SU-DHL-6 (cell line): ENCODE data around the gene SCO2.

Source experiments
- H2AFZ ChIP-seq: fragments of 200-600 bp; sonication (generic); 2 replicates; pipeline ENCODE4 v1.6.1; 2014; ENCODE audit warnings: low read depth, mild to moderate bottlenecking, moderate library complexity, mixed read lengths, antibody characterized with exemption, low read length; ENCODE audit not compliant: severe bottlenecking
- H3F3A ChIP-seq: fragments of 200-600 bp; shearing (Covaris generic); 2 replicates; pipeline ENCODE4 v1.6.0; 2016; ENCODE audit warnings: antibody characterized with exemption, mild to moderate bottlenecking; ENCODE audit not compliant: insufficient read depth
- H3K27ac ChIP-seq: fragments of 200-600 bp; sonication (generic); 2 replicates; pipeline ENCODE4 v1.5.1; 2016; ENCODE audit warnings: low read depth, mild to moderate bottlenecking, low read length, moderate library complexity, mixed read lengths
- H3K27me3 ChIP-seq: fragments of 200-600 bp; sonication (generic), shearing (Covaris generic); 2 replicates; pipeline ENCODE4 v1.6.0; 2014; ENCODE audit warnings: mild to moderate bottlenecking, low read length
- H3K36me3 ChIP-seq: fragments of 200-600 bp; sonication (generic); 2 replicates; pipeline ENCODE4 v1.6.1; 2014; ENCODE audit warnings: mild to moderate bottlenecking, low read length, mixed read lengths
- H3K4me2 ChIP-seq: fragments of 300-600, 200-600 bp; shearing (Covaris generic), sonication (generic); 2 replicates; pipeline ENCODE4 v1.6.0; 2014; ENCODE audit warnings: low read length, low read depth, mild to moderate bottlenecking; ENCODE audit not compliant: poor library complexity, severe bottlenecking
- H3K4me3 ChIP-seq: fragments of 200-600 bp; sonication (generic); 2 replicates; pipeline ENCODE4 v1.5.1; 2014; ENCODE audit warnings: antibody characterized with exemption, low read length, mild to moderate bottlenecking, mixed read lengths; ENCODE audit not compliant: insufficient read depth, poor library complexity, severe bottlenecking
- H3K79me2 ChIP-seq: fragments of 200-600 bp; sonication (generic); 2 replicates; pipeline ENCODE4 v1.6.1; 2014; ENCODE audit warnings: mild to moderate bottlenecking, low read length, moderate library complexity; ENCODE audit not compliant: insufficient read depth
- H3K9ac ChIP-seq: fragments of 200-600 bp; sonication (generic); 2 replicates; pipeline ENCODE4 v1.7.0; 2014; ENCODE audit warnings: mild to moderate bottlenecking, low read length
- H3K9me2 ChIP-seq: fragments of 200-600 bp; sonication (generic); replicated peaks from 2 replicates; pipeline ENCODE4 v1.6.1; 2014; ENCODE audit warnings: low read length; ENCODE audit not compliant: insufficient read depth
- H3K9me3 ChIP-seq: fragments of 200-600 bp; sonication (generic); 2 replicates; pipeline ENCODE4 v1.6.1; 2014; ENCODE audit warnings: low read length, mixed read lengths; ENCODE audit not compliant: insufficient read depth
- H4K20me1 ChIP-seq: fragments of 200-600 bp; sonication (generic); 2 replicates; pipeline ENCODE4 v1.6.1; 2014; ENCODE audit warnings: low read depth, mild to moderate bottlenecking, antibody characterized with exemption, low read length, moderate library complexity, mixed read lengths
- EZH2phosphoT487 ChIP-seq: fragments of 200-600 bp; sonication (generic), shearing (Covaris generic); conservative IDR thresholded peaks from 2 replicates; pipeline ENCODE4 v1.6.1; 2018; ENCODE audit warnings: mild to moderate bottlenecking, antibody characterized with exemption, low read length, moderate library complexity, mixed read lengths
- TF ChIP-seq, protein P1 (sequence below): fragments of 200-600 bp; sonication (generic); IDR thresholded peaks from one replicate; pipeline ENCODE4 v1.5.1; 2017; ENCODE audit warnings: antibody characterized with exemption, mild to moderate bottlenecking, low read length, moderate library complexity; ENCODE audit not compliant: insufficient read depth, poor library complexity, severe bottlenecking

The SCO2 gene

DNA sequence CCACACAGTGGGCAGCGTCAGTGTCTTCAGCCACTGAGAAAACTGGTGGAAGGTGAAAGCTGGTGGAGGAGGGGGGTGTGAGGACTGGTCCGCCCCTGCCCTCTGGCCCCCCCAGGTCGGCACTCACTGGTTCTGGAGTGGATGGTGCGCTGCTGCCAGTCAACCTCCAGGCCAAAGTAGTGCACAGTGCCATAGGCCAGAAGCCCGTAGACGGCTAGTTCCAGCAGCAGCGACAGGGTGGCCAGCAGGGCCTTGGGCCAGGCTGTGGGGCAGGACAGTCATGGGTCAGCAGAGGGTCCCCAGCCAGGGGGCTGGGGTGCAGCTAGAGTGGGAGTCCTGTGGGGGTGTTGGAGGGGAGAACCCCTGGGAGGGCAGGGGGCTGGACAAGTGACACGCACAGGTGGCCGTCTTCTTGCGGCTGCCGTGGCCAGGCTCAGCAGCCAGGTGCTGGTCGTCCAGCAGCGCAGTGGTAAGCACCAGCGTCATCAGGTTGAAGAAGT lies 20.1 kb downstream of the SCO2 start:
- H3K4me2 ChIP-seq: no peak overlapping the region
- peaks cover 26% of the 10 kb centered on the region for H3K79me2 ChIP-seq
- no peak overlapping the region for H3K27ac ChIP-seq
- H3F3A ChIP-seq: peaks cover 9% of the 10 kb centered on the region
- no peak overlapping the region for H3K4me3 ChIP-seq
- H2AFZ ChIP-seq: no peak overlapping the region
- no peaks in the 10 kb centered on the region for H4K20me1 ChIP-seq
- H3K9me3 ChIP-seq: no peaks in the 10 kb centered on the region
- no peak overlapping the region for H3K9ac ChIP-seq
- H3K9me2 ChIP-seq: no peaks in the 10 kb centered on the region
- no peaks in the 10 kb centered on the region for H3K27me3 ChIP-seq
- no peak for TF ChIP-seq EZH2phosphoT487
- TF ChIP-seq, protein P1, sequence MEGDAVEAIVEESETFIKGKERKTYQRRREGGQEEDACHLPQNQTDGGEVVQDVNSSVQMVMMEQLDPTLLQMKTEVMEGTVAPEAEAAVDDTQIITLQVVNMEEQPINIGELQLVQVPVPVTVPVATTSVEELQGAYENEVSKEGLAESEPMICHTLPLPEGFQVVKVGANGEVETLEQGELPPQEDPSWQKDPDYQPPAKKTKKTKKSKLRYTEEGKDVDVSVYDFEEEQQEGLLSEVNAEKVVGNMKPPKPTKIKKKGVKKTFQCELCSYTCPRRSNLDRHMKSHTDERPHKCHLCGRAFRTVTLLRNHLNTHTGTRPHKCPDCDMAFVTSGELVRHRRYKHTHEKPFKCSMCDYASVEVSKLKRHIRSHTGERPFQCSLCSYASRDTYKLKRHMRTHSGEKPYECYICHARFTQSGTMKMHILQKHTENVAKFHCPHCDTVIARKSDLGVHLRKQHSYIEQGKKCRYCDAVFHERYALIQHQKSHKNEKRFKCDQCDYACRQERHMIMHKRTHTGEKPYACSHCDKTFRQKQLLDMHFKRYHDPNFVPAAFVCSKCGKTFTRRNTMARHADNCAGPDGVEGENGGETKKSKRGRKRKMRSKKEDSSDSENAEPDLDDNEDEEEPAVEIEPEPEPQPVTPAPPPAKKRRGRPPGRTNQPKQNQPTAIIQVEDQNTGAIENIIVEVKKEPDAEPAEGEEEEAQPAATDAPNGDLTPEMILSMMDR: no peak
- no peaks in the 10 kb centered on the region for H3K36me3 ChIP-seq

DNA sequence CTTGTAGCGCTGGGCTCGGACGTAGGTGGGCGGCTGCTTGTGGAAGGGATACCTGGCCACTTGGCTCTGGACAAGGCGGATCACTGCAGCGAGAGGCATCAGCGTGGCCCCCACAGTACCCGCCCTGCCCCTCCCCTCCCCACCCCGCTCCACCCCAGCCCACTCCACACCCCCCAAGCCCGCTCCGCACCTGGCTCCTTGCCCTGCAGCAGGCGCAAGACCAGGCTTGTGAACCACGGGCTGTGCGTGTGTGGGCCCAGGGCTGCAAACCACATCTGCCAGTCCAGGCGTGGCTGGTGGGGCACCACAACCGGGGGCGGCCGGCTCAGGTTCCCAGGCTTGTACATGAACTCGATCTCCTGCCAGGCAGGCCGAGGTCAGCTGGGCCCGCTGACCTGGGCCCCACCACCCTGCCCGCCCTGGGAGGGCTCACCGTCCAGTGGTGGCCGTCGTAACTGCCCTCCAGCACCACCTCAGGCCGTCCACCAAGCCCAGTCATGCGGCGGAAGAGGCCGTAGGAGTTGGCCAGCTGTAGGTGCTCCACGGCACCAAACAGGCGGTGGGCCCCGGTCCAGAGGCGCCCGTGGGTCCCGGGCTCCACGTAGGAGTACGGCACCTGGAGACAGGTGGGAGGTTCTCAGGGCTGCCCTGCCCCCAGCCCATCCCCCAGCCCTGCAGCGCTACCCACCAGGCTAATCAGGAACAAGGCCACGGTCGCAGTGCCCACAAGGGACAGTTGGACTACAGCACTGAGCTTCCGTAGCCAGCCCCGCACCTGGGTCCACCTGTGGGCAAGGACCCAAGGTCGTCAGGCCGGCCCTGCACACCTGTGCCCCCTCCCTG lies 20.8 kb downstream of the SCO2 start:
- H3K27ac ChIP-seq: no peak overlapping the region
- no peak overlapping the region for H2AFZ ChIP-seq
- H3K27me3 ChIP-seq: no peaks in the 10 kb centered on the region
- no peaks in the 10 kb centered on the region for H3K9me2 ChIP-seq
- H3K4me2 ChIP-seq: no peak overlapping the region
- peaks cover 19% of the 10 kb centered on the region for H3K79me2 ChIP-seq
- no peaks in the 10 kb centered on the region for H3K36me3 ChIP-seq
- no peaks in the 10 kb centered on the region for H3K9me3 ChIP-seq
- no peak overlapping the region for H3K9ac ChIP-seq
- peaks cover 9% of the 10 kb centered on the region for H3F3A ChIP-seq
- no peak for TF ChIP-seq EZH2phosphoT487
- TF ChIP-seq, protein P1: no peak
- no peak overlapping the region for H3K4me3 ChIP-seq
- no peaks in the 10 kb centered on the region for H4K20me1 ChIP-seq

DNA sequence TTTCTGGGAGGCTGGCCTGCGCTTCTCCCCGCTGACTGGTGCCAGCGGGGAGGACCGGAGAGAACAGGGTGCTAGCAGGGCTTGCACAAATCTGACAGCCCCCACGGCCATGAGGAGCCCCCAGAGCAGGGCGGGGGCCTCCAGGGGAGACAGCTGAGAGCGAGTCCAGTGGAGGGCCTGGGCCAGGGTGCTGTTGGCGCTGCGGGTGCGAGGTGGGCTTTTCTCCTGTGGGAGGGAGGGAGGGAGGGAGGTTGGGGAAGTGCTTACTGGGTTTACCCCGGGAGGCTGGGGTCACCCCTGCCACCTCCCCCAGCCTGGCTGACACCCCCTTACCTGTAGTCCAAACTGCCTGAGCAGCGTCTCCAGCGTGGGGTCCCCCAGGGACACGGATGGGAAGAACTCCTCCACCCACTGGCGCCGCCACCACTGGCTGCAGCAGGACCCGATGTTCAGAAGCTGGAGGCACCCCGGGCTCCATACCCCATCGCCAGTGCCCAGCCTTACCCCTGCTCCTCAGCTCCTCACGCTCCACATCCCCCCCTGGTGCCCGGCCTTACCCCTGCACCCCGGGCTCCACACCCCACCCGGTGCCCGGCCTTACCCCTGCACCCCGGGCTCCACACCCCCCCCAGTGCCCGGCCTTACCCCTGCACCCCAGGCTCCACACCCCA lies 21.8 kb downstream of the SCO2 start:
- no peak overlapping the region for H3K9ac ChIP-seq
- no peak overlapping the region for H3K4me2 ChIP-seq
- H3K4me3 ChIP-seq: no peak overlapping the region
- no peak overlapping the region for H2AFZ ChIP-seq
- no peaks in the 10 kb centered on the region for H4K20me1 ChIP-seq
- H3K9me3 ChIP-seq: no peaks in the 10 kb centered on the region
- TF ChIP-seq, protein P1: no peak
- no peak for TF ChIP-seq EZH2phosphoT487
- no peaks in the 10 kb centered on the region for H3K36me3 ChIP-seq
- H3K27ac ChIP-seq: no peak overlapping the region
- no peaks in the 10 kb centered on the region for H3K27me3 ChIP-seq
- peaks cover 9% of the 10 kb centered on the region for H3K79me2 ChIP-seq
- no peaks in the 10 kb centered on the region for H3K9me2 ChIP-seq
- H3F3A ChIP-seq: peaks cover 1% of the 10 kb centered on the region
